ENCODE data around the gene BEAN1.
A peak's percentile ranks its signal among the peaks of the same experiment; 100 is the strongest.

The BEAN1 gene

GRCh38 chr16:66402591-66403230 lies 24.4 kb upstream of the BEAN1 start:
- in situ Hi-C loops (cut with HindIII; ENCODE audit: low sequenced_read_pairs), result no loop called here

DNA sequence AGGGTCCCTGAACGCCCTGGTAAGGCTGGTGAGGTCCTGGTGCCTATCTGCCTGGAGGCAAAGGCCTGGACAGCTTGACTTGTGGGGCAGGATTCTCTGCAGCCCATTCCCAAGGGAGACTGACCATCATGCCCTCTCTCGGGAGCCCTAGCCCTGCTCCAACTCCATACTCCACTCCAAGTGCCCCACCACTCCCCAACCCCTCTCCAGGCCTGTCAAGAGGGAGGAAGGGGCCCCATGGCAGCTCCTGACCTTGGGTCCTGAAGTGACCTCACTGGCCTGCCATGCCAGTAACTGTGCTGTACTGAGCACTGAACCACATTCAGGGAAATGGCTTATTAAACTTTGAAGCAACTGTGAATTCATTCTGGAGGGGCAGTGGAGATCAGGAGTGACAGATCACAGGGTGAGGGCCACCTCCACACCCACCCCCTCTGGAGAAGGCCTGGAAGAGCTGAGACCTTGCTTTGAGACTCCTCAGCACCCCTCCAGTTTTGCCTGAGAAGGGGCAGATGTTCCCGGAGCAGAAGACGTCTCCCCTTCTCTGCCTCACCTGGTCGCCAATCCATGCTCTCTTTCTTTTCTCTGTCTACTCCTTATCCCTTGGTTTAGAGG lies 23.5 kb upstream of the BEAN1 start:
- no peak overlapping the region for H3K4me3 ChIP-seq (ENCODE audit: low read depth, low read length)
- no peak for DNase-seq (ENCODE audit: low read depth, low spot score)
- in situ Hi-C loops (cut with HindIII; ENCODE audit: low sequenced_read_pairs), result no loop called here
- no peak for TF ChIP-seq CTCF (IDR thresholded peaks at IDR 0.05; ENCODE audit: low read depth, low read length)

More at GRCh38 chr16:66402591-66403230, 24.4 kb upstream of the BEAN1 start:
- no peak for TF ChIP-seq CTCF (IDR thresholded peaks at IDR 0.05; ENCODE audit: low read depth, low read length)
- H3K4me3 ChIP-seq (ENCODE audit: low read depth, low read length), result no peak overlapping the region
- no peak for DNase-seq (ENCODE audit: low read depth, low spot score)

- no peak overlapping the region for H3K4me3 ChIP-seq (ENCODE audit: low read depth, low read length)
- TF ChIP-seq CTCF (IDR thresholded peaks at IDR 0.05; ENCODE audit: low read depth, low read length), result no peak
- in situ Hi-C loops (cut with HindIII; ENCODE audit: low sequenced_read_pairs), result no loop called here
- no peak for DNase-seq (ENCODE audit: low read depth, low spot score)
Observed at GRCh38 chr16:66405057-66405783, 21.9 kb upstream of the BEAN1 start.

- peak overlapping the region; percentile 62 for H3K4me3 ChIP-seq (ENCODE audit: low read depth, low read length)
- in situ Hi-C loops (cut with HindIII; ENCODE audit: low sequenced_read_pairs), result no loop called here
- DNase-seq (ENCODE audit: low read depth, low spot score), result peak; percentile 61
- TF ChIP-seq CTCF (IDR thresholded peaks at IDR 0.05; ENCODE audit: low read depth, low read length), result peak; percentile 71
Observed at GRCh38 chr16:66406534-66407221, 20.4 kb upstream of the BEAN1 start.

- TF ChIP-seq CTCF (IDR thresholded peaks at IDR 0.05; ENCODE audit: low read depth, low read length), result no peak
- in situ Hi-C loops (cut with HindIII; ENCODE audit: low sequenced_read_pairs), result no loop called here
- peak; percentile 81 for DNase-seq (ENCODE audit: low read depth, low spot score)
- peak overlapping the region; percentile 2 for H3K4me3 ChIP-seq (ENCODE audit: low read depth, low read length)
Observed at GRCh38 chr16:66408163-66409048, 18.7 kb upstream of the BEAN1 start.
